Transverse colon (tissue), 3 donors: ENCODE results near the gene ECI1.

Experiments
- POLR2A ChIP-seq: fragments of 450-650 bp; IDR thresholded peaks from one replicate; pipeline ENCODE4 v1.6.1; 2016; ENCODE audit warnings: antibody characterized with exemption, mild to moderate bottlenecking, moderate library complexity
- TF ChIP-seq, protein P1 (sequence below), 5 experiments: fragments of 200-600 bp in 3 of 5; fragments of 450-650 bp in 2 of 5; sonication (generic) in 3 of 5; IDR thresholded peaks; 1 replicate in 2 of 5; 2 replicates in 3 of 5; pipeline ENCODE4 v1.5.1; 2016 to 2017; ENCODE audit warnings: antibody characterized with exemption in 5 of 5, inconsistent platforms in 3 of 5, mild to moderate bottlenecking in 2 of 5, moderate library complexity in 1 of 5

DNA sequence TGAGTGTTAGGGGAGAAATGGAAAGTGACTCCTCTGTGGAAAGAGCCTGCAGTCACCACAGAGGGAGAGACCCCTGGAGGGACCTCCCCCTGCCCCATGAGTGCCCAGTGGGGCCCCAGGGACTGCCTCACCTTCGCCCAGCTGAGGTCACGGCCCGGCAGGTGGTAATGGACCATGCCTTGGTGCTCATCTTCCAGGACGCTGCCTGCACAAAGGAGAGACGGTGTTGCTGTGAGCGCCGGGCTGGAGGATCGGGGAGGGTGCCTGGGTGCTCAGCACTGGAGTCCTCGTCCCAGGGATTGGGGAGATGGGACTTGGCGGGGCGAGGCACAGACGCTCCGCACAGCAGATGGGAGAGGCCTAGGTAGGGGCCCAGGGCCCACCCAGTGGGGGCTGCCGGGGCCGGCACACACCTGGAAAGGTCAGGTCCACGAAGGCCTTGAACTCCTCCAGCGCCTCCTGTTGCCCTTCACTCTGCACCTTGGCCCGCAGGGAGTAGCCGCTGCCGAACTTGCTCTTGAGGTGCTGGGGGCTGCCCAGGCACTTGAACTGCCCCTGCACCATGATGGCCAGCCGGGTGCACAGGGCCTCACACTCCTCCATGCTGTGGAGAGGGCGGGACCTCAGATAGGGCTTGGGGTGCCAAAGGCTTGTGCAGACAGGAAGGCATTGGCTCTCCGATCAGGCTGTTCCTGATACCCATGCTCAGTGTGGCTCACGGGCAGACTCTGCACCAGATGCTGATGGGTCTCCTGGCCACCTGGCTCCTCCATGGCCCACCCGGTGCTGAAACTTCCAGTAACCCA lies 26.3 kb upstream of the ECI1 start:
- no peak for TF ChIP-seq POLR2A
- TF ChIP-seq, protein P1, sequence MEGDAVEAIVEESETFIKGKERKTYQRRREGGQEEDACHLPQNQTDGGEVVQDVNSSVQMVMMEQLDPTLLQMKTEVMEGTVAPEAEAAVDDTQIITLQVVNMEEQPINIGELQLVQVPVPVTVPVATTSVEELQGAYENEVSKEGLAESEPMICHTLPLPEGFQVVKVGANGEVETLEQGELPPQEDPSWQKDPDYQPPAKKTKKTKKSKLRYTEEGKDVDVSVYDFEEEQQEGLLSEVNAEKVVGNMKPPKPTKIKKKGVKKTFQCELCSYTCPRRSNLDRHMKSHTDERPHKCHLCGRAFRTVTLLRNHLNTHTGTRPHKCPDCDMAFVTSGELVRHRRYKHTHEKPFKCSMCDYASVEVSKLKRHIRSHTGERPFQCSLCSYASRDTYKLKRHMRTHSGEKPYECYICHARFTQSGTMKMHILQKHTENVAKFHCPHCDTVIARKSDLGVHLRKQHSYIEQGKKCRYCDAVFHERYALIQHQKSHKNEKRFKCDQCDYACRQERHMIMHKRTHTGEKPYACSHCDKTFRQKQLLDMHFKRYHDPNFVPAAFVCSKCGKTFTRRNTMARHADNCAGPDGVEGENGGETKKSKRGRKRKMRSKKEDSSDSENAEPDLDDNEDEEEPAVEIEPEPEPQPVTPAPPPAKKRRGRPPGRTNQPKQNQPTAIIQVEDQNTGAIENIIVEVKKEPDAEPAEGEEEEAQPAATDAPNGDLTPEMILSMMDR (IDR thresholded peaks at IDR 0.05), result no peak
